ENCODE measurements around the gene WFIKKN2. TPM values are rescaled to one million over a fixed set of nuclear protein-coding genes. Genes with fewer than 3 reads are reported as not detected.

WFIKKN2 gene
- total and polyA plus RNA-seq, 2 experiments from 2014 or later, result 0.50 TPM; not detected in 1

GRCh38 chr17:50891577-50891989, 56.2 kb downstream of the WFIKKN2 start:
- Histone ChIP-seq H4K20me1 (ENCODE audit: insufficient read depth, poor library complexity, severe bottlenecking) (no peaks in the 10 kb centered on the region), H3K4me3 (no peak overlapping the region), H3K27me3 (no peaks in the 10 kb centered on the region), H3K36me3 (replicated peaks; ENCODE audit: insufficient read depth, low read depth) (no peaks in the 10 kb centered on the region), H3K27ac (peak overlapping the region; percentile 93), H3K4me1 (ENCODE audit: insufficient read depth) (peaks cover 41% of the 10 kb centered on the region), H3K4me2 (no peak overlapping the region), H3K9me2 (replicated peaks; ENCODE audit: insufficient read depth) (no peaks in the 10 kb centered on the region), H3K9me3 (ENCODE audit: low read depth) (no peaks in the 10 kb centered on the region), H3K79me2 (no peaks in the 10 kb centered on the region), H2AFZ (no peak overlapping the region)
- no peak for DNase-seq (ENCODE audit: low spot score)
- 93% methylated on average over 4 of the region's 4 CpGs for WGBS (ENCODE audit: low lambda C conversion rate, missing lambda C conversion rate)
- no peak for TF ChIP-seq EZH2phosphoT487 (IDR thresholded peaks at IDR 0.05; ENCODE audit: low read depth, severe bottlenecking, unreplicated experiment)
- TF ChIP-seq EZH2 (IDR thresholded peaks at IDR 0.05; ENCODE audit: borderline replicate concordance), result no peak

Small RNAs within 50 kb of the gene (small RNA-seq; reads per million reads assigned to genes)
- gene AC005921.1, result not detected

Other genes with a start within 250 kb of the WFIKKN2 start
- 12.6 and 18.1 TPM in 2 replicates for gene ABCC3, start 200.7 kb upstream of the WFIKKN2 start, total RNA-seq
- gene ABCC3, start 200.7 kb upstream of the WFIKKN2 start, polyA plus RNA-seq, result 16.9 and 19.2 TPM in 2 replicates
- gene ANKRD40, start 127.7 kb upstream of the WFIKKN2 start, total RNA-seq, result 28.1 and 30.8 TPM in 2 replicates
- 10.3 and 11.4 TPM in 2 replicates for gene ANKRD40, start 127.7 kb upstream of the WFIKKN2 start, polyA plus RNA-seq
- gene LUC7L3, start 116.0 kb upstream of the WFIKKN2 start, total RNA-seq, result 56.4 and 56.9 TPM in 2 replicates
- gene LUC7L3, start 116.0 kb upstream of the WFIKKN2 start, polyA plus RNA-seq, result 156 and 256 TPM in 2 replicates
- gene ANKRD40CL, start 68.1 kb upstream of the WFIKKN2 start, total RNA-seq, result 3.3 and 4.2 TPM in 2 replicates
- 2.8 and 3.9 TPM in 2 replicates for gene ANKRD40CL, start 68.1 kb upstream of the WFIKKN2 start, polyA plus RNA-seq
- 52.1 and 53.6 TPM in 2 replicates for gene TOB1, start 30.8 kb downstream of the WFIKKN2 start, total RNA-seq
- gene TOB1, start 30.8 kb downstream of the WFIKKN2 start, polyA plus RNA-seq, result 41.1 and 43.2 TPM in 2 replicates

All from hepatocyte (in vitro differentiated cells).